ENCODE data around the gene KCTD16. TPM values are rescaled to one million over a fixed set of nuclear protein-coding genes. Genes with fewer than 3 reads are reported as not detected.

The KCTD16 gene
- total and polyA plus RNA-seq, 2 experiments from 2014 or later = 0.45 to 3.4 TPM

DNA sequence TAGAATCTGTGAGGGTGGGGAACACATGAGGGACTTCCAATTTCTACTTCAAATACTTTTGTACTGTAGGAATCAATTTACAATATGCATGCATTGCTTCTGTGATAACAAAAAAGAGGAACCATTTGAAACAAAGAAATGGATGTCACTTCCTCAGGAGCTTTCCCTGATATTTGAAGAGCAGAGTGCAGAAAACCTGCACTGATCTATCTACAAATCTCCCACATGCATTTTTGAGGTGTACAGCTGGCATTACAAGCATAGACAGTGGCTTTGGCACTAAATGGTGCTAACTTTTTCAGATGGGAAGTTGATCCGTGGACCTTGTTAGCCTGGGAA lies 27.9 kb upstream of the KCTD16 start:
- H4K20me1 ChIP-seq (ENCODE audit: insufficient read depth, poor library complexity, severe bottlenecking) = no peaks in the 10 kb centered on the region
- 77% methylated on average over 1 of the region's 1 CpG for WGBS (ENCODE audit: low lambda C conversion rate, missing lambda C conversion rate)
- no peaks in the 10 kb centered on the region for H3K9me3 ChIP-seq (ENCODE audit: low read depth)
- peaks cover 4% of the 10 kb centered on the region for H3K4me1 ChIP-seq (ENCODE audit: insufficient read depth)
- no peaks in the 10 kb centered on the region for H3K79me2 ChIP-seq
- no peak overlapping the region for H3K4me2 ChIP-seq
- no peak for DNase-seq (ENCODE audit: low spot score)
- TF ChIP-seq, protein P1, sequence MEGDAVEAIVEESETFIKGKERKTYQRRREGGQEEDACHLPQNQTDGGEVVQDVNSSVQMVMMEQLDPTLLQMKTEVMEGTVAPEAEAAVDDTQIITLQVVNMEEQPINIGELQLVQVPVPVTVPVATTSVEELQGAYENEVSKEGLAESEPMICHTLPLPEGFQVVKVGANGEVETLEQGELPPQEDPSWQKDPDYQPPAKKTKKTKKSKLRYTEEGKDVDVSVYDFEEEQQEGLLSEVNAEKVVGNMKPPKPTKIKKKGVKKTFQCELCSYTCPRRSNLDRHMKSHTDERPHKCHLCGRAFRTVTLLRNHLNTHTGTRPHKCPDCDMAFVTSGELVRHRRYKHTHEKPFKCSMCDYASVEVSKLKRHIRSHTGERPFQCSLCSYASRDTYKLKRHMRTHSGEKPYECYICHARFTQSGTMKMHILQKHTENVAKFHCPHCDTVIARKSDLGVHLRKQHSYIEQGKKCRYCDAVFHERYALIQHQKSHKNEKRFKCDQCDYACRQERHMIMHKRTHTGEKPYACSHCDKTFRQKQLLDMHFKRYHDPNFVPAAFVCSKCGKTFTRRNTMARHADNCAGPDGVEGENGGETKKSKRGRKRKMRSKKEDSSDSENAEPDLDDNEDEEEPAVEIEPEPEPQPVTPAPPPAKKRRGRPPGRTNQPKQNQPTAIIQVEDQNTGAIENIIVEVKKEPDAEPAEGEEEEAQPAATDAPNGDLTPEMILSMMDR (IDR thresholded peaks at IDR 0.05; ENCODE audit: poor library complexity) = no peak
- TF ChIP-seq EZH2 (IDR thresholded peaks at IDR 0.05; ENCODE audit: borderline replicate concordance) (no peak), EZH2phosphoT487 (IDR thresholded peaks at IDR 0.05; ENCODE audit: low read depth, severe bottlenecking, unreplicated experiment) (no peak)
- H3K27me3 ChIP-seq = no peaks in the 10 kb centered on the region
- H3K4me3 ChIP-seq = no peak overlapping the region
- no peak overlapping the region for H3K27ac ChIP-seq
- H3K9me2 ChIP-seq (replicated peaks; ENCODE audit: insufficient read depth) = no peaks in the 10 kb centered on the region
- no peaks in the 10 kb centered on the region for H3K36me3 ChIP-seq (replicated peaks; ENCODE audit: insufficient read depth, low read depth)
- no peak overlapping the region for H2AFZ ChIP-seq

DNA sequence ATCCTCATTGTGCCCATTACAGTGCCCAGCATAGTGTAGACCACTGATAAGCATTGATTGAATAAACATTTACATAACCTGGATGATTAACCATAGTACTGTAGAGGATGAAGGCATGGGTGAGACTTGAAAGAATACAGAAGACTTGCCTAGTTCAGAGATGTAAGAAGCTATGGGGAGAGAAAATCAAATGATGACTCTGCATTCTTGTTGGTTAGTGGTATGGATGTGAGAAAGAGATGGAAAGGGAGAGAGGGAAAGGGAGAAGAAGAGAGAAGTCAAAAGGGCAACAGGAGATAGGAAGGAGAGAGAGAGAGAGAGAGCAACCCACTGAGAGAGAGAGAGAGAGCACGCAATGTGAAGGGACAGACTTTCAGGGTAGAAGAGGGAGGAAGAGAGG lies 27.0 kb upstream of the KCTD16 start:
- H3K9me2 ChIP-seq (replicated peaks; ENCODE audit: insufficient read depth) = no peaks in the 10 kb centered on the region
- no peaks in the 10 kb centered on the region for H3K79me2 ChIP-seq
- whole genome bisulfite sequencing (ENCODE audit: low lambda C conversion rate, missing lambda C conversion rate) = 94% methylated on average over 1 of the region's 1 CpG
- H3K4me3 ChIP-seq = no peak overlapping the region
- no peak overlapping the region for H2AFZ ChIP-seq
- H3K4me1 ChIP-seq (ENCODE audit: insufficient read depth) = peaks cover 4% of the 10 kb centered on the region
- no peak overlapping the region for H3K27ac ChIP-seq
- H3K9me3 ChIP-seq (ENCODE audit: low read depth) = no peaks in the 10 kb centered on the region
- no peaks in the 10 kb centered on the region for H3K36me3 ChIP-seq (replicated peaks; ENCODE audit: insufficient read depth, low read depth)
- no peaks in the 10 kb centered on the region for H3K27me3 ChIP-seq
- H3K4me2 ChIP-seq = no peak overlapping the region
- TF ChIP-seq EZH2 (IDR thresholded peaks at IDR 0.05; ENCODE audit: borderline replicate concordance) (no peak), EZH2phosphoT487 (IDR thresholded peaks at IDR 0.05; ENCODE audit: low read depth, severe bottlenecking, unreplicated experiment) (no peak)
- TF ChIP-seq, protein P1 (IDR thresholded peaks at IDR 0.05; ENCODE audit: poor library complexity) = no peak
- DNase-seq (ENCODE audit: low spot score) = no peak
- H4K20me1 ChIP-seq (ENCODE audit: insufficient read depth, poor library complexity, severe bottlenecking) = no peaks in the 10 kb centered on the region

DNA sequence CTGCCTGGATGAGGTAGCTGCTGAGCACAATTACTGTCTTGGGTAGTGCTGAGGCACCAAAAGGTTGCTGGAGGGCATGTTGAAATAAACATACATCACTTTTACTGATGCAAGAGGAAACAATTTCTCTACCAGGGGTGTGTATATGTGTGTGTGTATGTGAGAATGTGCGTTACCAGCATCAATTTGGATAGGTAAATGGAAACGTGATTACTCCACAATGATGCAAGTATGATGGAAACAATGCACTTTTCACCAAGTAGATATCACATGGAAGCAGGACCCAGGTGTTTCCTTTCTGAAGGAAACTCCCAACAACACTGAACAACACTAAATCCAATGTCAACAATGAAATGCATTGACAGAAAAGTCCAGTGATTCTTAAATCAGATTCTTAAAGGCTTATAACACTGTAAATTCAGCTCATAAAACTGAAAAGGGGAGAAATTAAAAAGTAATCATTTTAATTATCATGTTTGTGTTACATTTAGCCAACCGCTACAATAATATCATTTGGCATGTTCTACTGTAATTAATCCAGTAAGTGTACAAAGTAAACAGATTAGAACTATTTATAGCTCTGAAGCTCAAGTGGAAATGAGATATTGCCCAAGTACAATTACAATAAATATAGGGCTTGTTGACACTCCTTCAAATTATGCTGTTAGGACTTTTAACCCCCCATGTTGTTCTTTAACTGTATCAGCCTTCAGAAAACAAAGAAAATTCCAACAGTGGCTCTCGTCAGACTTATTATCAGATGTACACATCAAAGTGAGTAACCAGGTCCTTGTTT lies 25.5 kb upstream of the KCTD16 start:
- DNase-seq (ENCODE audit: low spot score) = no peak
- TF ChIP-seq EZH2 (IDR thresholded peaks at IDR 0.05; ENCODE audit: borderline replicate concordance) (no peak), EZH2phosphoT487 (IDR thresholded peaks at IDR 0.05; ENCODE audit: low read depth, severe bottlenecking, unreplicated experiment) (no peak)
- TF ChIP-seq, protein P1 (IDR thresholded peaks at IDR 0.05; ENCODE audit: poor library complexity) = no peak
- H3K79me2 ChIP-seq = no peaks in the 10 kb centered on the region
- H3K36me3 ChIP-seq (replicated peaks; ENCODE audit: insufficient read depth, low read depth) = no peaks in the 10 kb centered on the region
- 52% methylated on average over 4 of the region's 4 CpGs for WGBS (ENCODE audit: low lambda C conversion rate, missing lambda C conversion rate)
- H3K27me3 ChIP-seq = no peaks in the 10 kb centered on the region
- H3K4me3 ChIP-seq = no peak overlapping the region
- no peak overlapping the region for H2AFZ ChIP-seq
- H3K9me3 ChIP-seq (ENCODE audit: low read depth) = no peaks in the 10 kb centered on the region
- H3K4me1 ChIP-seq (ENCODE audit: insufficient read depth) = peaks cover 4% of the 10 kb centered on the region
- H3K9me2 ChIP-seq (replicated peaks; ENCODE audit: insufficient read depth) = no peaks in the 10 kb centered on the region
- no peak overlapping the region for H3K4me2 ChIP-seq
- no peaks in the 10 kb centered on the region for H4K20me1 ChIP-seq (ENCODE audit: insufficient read depth, poor library complexity, severe bottlenecking)
- no peak overlapping the region for H3K27ac ChIP-seq
